Frontal cortex (tissue), 4 donors: ENCODE results near the gene RPL29. TPM values are rescaled to one million over a fixed set of nuclear protein-coding genes. Genes with fewer than 3 reads are reported as not detected.

Experiments
- DNase-seq, 2 donors: peaks; one replicate each; pipeline ENCODE4 v3.0.0; 2012; ENCODE audit warnings: low spot score in 2 of 2
- FAIRE-seq: peaks from 2 replicates; lab custom pipeline; 2012; peaks lifted over from hg19 to GRCh38; lab: Jason Lieb, UNC
- total RNA-seq: library from RNA; depleted of rRNA; stranded (reverse); fragments of >200 nt; gene quantifications from one replicate; pipeline ENCODE4 v1.2.3, GENCODE V29; 2014
- donor health status: control.
- donor health status: control.
- donor health status: control.

The RPL29 gene
- total RNA-seq, 1 donor from 2014 or later: 852 TPM

DNA sequence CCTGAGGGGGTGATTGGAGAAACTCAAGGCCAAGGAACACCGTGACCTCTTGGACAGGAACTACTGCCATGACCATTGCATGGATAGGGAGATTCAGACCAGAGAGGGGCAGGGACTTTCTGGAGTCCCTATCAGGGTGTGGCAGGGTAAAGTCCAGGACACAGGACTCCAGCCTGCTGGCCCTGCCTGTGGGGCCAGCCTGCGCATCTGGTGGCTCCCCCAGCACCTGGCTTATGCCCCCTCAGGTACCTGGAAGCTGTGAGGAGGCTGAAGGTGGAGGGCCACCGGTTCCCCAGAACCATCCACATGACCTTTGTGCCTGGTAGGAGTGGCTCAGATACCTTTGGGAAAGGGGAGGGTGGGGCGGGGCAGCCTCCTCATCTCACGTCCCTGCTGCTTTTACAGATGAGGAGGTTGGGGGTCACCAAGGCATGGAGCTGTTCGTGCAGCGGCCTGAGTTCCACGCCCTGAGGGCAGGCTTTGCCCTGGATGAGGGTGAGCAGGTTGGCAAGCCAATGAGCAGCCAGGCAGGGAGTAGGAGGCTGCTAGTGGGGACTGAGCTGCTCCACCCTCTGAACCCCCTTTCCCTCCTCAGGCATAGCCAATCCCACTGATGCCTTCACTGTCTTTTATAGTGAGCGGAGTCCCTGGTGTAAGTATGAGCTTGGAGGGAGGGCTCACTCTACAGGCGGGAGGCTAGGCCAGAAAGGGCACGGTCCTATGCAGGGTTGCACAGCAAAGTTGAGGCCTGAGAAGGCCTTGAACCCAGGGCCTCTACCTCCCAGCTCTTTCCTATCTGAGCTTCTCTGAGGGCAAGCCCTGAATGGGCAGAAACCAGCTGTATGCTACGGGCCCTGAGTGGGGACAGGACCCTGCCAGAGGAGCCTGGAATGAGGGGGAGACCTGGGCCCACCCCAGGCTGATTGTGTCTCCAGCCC, 9.4 kb downstream of the RPL29 start:
- DNase-seq (no peak), FAIRE-seq (no peak)

DNA sequence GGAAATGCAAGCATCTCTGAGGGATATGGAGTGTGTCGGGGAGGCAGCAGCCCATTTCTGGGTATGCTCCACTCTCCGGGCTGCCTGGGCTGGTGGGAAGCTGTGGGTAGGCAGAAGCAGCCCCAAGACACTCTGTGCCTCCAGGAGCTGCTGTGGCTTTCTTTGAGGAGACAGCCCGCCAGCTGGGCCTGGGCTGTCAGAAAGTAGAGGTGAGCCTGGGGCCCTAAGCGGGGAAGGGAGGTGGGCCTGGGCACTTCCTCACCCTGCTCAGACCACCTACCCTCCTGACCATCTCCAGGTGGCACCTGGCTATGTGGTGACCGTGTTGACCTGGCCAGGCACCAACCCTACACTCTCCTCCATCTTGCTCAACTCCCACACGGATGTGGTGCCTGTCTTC, 10.6 kb downstream of the RPL29 start:
- FAIRE-seq (no peak), DNase-seq (no peak)

DNA sequence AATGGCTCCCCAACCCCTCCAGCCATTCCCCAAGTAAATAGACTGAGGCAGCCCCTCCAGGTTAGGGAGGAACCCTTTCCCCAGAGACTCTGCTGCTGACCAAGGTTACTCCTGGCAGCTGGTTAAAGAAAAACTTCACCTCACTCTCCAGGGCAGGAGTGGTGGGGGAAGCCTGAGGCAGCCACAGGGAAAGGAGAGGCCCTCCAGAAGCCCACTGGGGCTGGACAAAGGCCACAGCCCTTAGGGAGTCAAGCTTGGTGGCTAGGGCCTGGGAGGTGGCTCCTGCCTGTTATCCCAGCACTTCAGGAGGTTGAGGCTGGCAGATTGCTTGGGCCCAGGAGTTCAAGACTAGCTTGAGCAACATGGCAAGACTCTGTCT, 11.4 kb downstream of the RPL29 start:
- no peak for DNase-seq
- FAIRE-seq: no peak

DNA sequence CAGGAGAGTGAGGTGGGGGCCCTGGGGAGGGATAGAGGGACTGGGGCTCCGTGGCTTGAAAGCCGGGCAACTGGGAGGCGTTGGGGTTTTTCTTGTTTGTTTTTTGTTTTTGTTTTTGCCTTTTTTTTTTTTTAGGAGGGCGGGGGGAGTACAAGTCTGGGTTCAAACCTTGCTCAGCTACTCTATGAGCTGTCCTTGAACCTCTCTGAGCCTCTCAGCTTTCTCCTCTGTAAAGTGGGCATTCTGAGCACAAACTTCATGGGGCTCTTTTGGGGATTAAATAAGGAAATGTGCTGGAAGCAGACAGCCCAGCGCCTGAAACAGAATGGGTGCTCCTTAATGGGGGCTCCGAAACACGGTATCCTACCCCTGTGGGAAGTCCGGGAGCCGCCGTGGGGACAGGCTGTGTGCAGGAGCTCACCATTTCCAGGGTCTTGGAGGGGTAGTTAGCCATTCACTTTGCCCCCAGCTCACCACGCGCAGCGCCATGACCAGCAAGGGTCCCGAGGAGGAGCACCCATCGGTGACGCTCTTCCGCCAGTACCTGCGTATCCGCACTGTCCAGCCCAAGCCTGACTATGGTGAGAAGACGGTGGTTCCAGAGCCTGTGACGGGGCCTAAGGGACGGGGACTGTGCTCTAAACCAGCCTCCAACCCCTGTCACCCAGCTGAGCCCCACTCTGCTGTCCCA, 12.0 kb downstream of the RPL29 start:
- FAIRE-seq: no peak
- DNase-seq: no peak

DNA sequence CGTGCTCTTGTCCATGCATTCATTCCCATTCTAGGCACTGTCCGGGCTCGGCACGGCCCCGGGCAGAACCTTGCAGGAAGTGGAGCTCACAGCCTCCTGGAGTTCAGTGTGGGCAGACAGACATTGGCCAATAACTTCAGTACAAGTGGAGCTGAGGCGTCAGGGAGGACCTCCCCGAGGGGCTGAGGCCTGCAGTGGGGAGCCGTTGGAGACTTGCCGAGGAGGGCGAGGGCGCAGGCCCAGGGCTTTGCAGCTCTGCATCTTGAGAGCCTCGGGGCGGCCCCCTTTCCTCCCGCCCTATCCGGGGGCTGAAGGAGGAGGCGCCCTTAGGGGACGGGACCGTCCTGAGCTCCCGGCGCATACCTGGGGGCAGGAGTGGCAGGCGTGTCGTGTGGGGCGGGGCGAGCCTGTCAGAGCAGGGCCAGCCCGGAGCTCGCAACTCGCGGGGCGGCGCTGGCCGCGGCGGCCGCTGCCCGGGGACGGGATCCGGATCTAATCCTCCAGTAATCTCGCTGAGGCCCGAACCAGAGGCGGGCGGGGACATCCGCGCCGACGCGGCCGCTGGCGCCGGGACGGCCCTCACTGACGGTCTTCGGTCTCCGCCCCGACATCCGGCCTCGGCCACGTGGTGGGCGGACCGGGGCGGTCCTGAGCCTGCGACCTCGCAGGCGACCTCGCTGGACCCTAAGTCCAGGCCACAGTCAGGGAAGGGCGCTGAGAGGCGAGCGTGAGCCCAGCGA, 12.7 kb downstream of the RPL29 start, which contains the start of gene ACY1:
Gene ACY1, plus strand, starts transcription at position 698 of the 740 bp plus-strand sequence. CDS start 530 bp downstream, outside the sequence.
- peak; percentile 96 to 98 for DNase-seq
- FAIRE-seq: no peak

DNA sequence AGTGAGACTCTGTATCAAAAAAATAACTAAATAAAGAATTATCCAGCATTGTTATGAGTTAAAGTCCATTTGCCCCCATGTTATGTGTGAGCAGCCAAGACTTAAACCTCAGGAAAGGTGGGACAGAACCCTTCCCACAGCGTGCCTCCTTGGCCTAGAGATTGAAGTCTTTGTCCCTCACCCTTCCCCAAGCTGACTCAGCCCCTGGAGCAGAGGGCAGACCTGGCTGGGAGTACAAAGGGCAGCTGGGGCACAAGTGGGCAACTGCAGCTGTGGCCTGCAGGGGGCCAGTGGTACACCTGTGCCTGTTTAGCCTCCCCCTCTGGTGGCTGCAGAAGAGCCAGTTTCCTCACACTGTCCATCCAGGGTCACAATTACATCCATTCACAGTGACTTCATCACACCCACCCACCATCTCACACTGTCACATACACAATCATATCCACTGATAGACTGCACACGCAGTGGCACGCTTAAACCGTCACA, 13.3 kb downstream of the RPL29 start:
- no peak for FAIRE-seq

DNA sequence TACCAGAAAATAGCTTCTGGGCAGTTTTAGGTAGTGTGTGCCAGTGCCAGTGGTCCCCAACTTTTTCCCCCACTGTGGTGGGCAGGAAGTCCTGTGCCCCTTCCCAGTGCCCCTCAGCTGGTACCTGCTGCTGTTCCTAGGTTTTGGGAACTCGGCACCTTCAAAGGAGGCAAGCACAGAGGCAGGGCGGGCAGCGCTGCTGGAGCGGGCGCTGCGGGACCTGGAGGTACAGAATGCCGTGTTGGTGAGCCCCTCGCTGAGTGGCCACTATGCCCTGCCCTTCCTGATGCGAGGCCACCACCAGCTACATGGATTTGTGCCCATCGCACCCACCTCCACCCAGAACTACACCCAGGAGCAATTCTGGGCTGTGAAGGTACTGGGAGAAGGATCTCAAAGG, 15.4 kb downstream of the RPL29 start:
- no peak for FAIRE-seq
- DNase-seq: no peak

More for the DNA sequence above, 13.3 kb downstream of the RPL29 start:
- DNase-seq: peak in 1 of 2 donors; percentile 61

DNA sequence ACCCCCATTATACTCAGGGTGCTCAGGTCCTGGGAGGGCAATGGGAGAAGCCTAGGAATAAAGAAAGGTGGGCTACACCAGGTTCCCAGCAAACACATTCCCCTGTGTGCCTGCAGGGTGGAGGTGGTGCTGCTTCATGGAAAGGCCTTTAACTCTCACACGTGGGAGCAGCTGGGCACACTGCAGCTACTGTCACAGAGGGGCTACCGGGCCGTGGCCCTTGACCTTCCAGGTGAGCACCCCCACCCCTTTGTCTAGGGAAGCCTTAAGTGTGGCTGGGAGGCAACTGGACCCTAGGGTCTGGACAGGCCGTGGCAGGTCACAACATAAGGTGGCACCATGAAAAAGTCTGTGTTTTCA, 17.6 kb downstream of the RPL29 start:
- FAIRE-seq: no peak
- no peak for DNase-seq

DNA sequence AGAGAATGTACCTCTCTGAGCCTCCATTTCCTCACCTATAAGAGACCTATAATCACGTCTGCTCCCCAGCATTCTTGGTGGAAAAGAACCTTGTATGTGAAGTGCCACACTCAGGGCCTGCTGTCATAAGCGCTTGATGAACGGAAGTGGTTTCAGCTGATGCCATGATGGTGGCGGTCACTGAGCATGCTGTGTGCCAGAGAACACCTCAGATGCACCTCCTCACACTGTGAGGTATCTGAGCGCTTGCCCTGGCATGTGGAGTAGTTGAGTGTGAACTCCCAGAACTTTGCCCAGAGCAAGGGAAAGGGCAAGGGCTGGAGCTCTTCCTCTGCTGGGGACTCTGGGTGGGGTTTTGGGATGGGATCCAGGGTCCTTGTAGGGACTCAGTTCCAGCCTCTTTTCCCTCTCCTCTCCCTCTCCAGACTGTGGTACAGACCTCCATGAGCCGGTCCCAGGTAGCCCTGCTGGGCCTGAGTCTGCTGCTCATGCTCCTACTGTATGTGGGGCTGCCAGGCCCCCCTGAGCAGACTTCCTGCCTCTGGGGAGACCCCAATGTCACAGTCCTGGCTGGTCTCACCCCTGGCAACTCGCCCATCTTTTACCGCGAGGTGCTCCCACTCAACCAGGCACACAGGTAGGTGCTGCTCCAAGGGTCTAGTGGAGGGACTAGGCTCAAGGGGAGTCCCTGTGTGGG, 18.1 kb downstream of the RPL29 start:
- FAIRE-seq (no peak), DNase-seq (no peak)

DNA sequence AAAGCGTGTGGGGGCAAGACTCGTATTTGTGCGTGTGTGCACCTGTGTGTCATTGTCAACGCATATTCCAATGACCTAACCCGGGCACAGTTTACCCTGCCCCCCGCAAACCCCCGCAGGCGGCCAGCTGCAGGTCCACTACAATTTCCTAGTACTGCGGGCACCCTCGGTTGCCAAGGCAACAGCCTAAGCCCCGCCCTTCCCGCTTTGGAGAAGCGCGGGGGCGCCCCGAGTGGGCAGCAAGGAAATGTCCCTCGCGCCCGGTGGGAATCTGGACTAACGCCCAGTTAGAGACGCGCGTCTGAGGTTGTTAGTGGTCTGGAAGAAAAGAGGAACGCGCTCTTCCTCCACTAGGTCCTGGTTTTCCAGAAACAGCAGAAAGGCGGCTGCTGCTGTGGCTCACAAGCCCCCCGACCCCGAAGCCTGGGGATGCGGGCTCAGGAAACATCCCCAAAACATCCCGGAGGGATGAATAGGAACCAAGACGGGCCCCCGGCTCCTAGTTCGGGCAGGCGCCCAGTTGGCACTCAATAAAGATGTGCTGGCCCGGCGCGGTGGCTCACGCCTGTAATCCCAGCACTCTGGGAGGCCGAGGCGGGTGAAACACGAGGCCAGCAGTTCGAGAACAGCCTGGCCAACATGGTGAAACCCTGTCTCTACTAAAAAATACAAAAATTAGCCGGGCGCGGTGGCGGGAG, 19.7 kb downstream of the RPL29 start:
- DNase-seq: peak; percentile 85 to 91
- FAIRE-seq: no peak

DNA sequence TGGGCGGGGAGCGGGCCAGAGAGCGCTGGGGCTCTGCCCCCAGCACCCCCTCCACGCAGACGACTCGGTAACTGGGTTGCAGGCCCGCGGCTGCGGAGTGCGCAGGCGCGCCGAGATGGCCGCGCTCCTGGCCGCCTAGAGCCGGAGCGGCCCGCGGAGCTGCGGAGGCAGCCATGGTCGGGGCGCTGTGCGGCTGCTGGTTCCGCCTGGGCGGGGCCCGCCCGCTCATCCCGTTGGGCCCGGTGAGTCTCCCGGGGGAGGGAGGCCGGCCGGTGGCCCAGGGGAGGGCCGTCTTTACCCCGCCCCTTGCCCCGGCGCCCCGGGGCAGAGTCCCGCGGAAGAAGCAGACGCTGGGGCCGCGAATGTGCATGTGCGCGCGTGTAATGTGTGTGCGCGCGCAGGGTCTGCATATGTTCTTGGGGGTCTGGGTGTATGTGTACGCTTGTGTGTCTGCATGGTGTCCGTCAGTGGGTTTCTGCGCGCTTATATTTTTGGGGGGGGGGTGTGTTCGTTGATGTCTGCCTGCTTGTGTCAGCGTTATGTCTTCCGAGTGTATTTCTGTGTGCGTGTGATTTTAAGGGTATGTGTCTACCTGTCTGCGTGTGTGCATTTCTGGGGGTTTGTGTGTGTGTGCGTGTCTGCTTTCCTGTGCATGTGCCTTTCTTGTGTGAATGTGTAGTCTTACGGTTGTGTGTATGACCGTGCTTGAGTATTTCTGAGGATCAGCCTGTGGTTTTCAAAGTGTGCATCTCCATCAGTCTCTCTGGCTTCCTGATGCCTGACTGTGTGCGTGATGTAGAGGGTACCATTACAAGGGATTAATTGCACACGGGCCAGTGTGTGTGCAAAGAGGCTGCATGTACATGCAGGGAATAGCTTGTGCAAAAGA, 20.5 kb downstream of the RPL29 start, which contains the start of gene ABHD14A:
Gene ABHD14A, plus strand, starts transcription at position 102 of the 889 bp plus-strand sequence. Its CDS starts 72 bp downstream, at position 174.
- FAIRE-seq (no peak), DNase-seq (peak; percentile 83 to 87)

DNA sequence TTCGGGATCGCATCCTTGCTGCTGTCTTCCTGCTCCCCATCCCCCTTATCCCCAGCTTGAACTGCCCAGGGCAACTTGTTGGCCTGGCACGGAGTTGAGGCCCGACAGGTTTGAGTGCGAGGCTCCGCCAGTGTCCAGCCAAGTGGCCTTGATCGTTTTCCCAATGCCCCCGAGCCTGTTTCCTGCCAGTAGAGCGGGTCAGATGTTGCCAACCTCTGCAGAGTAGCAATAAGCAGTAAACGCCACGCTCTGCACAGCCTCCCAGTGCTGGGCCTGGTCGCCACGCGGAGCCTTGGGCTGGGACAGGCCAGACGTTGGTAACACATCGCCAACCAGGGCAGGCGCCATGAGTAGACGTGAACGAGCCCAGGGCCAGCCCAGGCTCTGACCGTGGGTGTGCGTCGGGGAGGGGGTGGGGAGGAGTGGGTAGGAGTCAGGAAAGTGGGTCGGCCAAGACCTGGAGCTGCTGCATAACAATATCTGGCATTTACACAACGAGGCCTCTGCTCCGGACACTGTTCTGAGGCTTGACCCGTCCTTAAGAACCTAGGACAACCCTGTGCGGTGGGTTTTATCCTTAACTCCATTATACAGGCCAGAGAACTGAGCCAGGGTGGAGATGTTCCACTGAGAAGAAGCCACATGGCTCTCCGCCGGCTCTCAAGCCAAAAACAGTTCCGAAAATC, 21.3 kb downstream of the RPL29 start:
- no peak for FAIRE-seq
- DNase-seq: no peak

DNA sequence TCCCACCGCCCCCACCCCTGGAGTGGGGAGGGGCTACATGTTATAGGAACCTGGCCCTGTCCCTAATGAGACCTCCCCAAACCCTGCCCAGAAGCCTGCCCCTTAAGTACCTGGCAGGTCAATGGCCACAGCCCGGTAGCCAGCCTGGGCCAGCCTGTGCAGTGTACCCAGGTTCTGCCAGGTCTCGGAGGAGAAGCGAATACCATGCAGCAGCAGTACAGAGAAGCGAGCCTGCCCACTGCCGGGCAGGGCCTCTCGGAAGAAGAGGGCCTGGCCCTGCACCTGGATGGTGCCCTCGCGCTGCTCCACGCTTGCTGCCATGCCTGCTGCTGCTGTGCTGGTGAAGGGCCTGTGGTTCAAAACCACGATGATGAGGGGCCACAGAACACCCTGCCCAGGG, 24.3 kb downstream of the RPL29 start:
- DNase-seq (no peak), FAIRE-seq (no peak)

DNA sequence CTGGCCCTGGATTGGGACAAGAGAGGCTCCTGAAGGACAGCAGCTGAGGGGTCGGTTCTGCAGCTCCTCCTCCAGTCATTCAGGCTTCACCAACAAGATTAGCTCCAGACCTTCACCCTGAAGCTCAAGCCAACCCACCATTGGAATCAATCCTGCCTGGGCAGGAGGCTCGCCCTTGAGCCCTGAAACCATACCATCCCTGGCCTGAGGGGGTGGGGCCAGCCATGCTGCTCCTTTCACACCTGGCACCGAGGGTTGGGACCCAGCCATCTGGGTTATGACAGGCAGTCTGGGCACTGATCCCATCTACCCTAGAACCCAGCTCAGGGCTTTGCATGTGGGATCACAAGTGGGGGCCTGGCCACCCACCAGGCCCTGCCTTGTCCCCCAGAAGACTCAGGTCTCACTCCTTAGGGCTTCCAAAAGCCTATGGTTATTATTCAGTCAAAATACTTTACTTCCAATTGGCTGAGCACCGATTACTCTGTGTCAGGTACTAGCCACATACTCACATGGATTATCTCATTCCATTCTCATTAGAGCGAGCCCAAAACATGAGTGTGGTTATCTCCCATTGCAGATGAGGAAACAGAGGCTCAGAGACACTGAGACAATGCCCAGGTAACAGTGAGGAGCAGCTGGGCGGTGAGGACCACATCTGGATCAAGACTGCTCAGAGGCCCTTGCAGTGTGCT, 24.9 kb downstream of the RPL29 start:
- DNase-seq (no peak), FAIRE-seq (no peak)

DNA sequence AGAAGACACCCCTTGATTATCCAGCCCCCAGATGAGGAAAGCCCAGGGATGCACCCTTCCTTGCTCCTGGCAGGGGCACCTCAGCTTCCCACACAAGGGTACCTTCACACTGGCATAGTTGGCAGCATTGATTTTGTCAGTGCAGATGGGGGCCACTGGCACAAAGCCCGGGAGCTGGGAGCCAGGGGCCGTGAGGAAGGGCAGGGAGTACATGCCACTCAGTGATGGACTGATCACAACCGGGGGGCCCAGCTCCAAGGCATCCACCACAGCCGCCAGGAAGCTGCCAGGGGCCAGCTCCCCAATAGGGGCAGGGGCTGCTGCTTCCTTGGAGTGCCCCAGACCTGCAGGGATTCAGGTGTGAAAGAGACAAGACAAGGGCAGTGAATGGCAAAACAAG, 25.9 kb downstream of the RPL29 start:
- FAIRE-seq (no peak), DNase-seq (no peak)

DNA sequence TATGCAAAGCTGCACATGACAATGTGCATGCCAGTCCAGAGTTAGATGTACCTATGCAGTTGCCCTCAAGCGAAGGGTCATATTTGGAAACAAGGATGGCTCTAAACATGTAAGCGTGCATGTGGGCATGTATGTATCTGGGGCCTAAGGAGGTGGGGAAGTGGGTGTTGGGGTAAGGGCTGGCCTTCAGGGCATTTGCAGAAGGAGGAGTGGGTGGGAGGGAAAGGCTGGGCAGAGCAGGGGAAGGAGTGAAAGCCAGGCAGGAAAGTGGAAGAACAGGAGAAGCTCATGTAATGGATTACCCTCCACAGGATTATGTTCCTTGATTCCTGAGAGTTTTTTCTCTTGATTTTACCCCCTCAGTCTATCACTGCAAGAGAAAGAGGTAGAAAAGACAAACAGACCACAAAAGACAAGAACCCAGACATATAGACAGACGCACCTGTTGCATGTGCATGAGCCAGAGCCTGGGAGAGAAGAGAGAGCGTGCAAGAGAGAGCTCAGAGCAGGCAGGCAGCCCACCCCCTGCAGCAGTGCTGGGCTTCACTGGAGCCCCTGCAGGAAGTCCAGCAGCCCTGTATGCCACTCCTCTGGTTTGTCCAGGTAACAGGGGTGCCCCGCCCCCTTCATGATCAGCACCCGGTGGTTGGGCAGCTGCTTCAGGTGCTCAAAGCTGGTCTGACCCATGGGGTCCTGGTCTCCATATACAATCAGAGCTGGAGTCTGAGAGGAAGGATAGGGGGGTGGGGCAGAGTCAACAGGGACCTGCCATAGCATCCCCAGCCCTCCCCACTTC, 26.6 kb downstream of the RPL29 start:
- FAIRE-seq (no peak), DNase-seq (no peak)
